Ammon's horn (tissue), 1 donor: Measurements from ENCODE around the gene MACROD2.
A peak's percentile ranks its signal among the peaks of the same experiment; 100 is the strongest.

Experiments used
- DNase-seq: peaks from one replicate; pipeline ENCODE4 v3.0.0-alpha.2; 2016; ENCODE audit warnings: low spot score

The MACROD2 gene

GRCh38 chr20:15224199-15224598 lies 1228.9 kb downstream of the MACROD2 start:
- no peak for DNase-seq

DNA sequence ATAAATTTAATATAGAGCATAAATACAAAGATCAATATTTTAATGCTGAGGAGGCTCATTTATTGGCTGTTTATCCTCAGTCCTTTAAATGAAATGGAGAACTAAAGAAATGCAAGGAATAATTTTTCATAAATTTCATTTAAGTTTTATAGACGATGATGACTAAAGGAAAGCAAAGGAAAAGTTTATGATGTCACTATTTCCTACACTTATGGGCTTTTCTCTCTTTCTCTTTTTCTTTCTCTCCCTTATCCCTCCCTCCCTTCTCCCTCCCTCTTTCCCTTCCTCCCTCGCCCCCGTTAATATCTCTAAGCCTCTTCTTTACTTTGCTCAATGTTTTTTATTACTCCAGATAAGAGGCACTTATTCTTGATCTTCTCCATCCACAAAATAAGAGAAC lies 1231.8 kb downstream of the MACROD2 start:
- DNase-seq: no peak

- no peak for DNase-seq
Observed at GRCh38 chr20:15232243-15232642, 1236.9 kb downstream of the MACROD2 start.

GRCh38 chr20:15235471-15236198 lies 1240.3 kb downstream of the MACROD2 start:
- no peak for DNase-seq

DNA sequence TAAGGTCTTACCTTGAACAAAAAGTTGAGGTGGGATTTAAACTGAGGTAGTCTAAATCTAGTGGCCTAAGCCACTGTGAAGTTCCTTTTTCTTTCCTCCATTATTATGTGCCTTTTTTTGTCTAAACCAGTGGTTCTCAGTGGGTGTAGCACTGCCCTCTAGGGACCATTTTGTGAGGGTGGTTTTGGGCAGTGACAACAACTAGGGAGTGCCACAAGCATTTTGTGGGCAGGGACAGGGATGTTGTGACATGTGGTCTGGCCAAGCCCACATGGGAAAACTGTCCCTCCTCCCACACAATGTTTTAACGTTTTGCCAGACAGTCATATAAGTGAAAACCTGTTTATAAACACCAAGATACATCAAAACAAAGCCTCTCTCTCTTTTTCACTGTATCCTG lies 1241.5 kb downstream of the MACROD2 start:
- no peak for DNase-seq

- DNase-seq: no peak
Observed at GRCh38 chr20:15239542-15240206, 1244.4 kb downstream of the MACROD2 start.

GRCh38 chr20:15240801-15241200 lies 1245.5 kb downstream of the MACROD2 start:
- DNase-seq: no peak

- DNase-seq: no peak
Observed at GRCh38 chr20:15241681-15242080, 1246.4 kb downstream of the MACROD2 start.

- DNase-seq: no peak
Observed at GRCh38 chr20:15242773-15243172, 1247.5 kb downstream of the MACROD2 start.

- no peak for DNase-seq
Observed at GRCh38 chr20:15245896-15246295, 1250.6 kb downstream of the MACROD2 start.

DNA sequence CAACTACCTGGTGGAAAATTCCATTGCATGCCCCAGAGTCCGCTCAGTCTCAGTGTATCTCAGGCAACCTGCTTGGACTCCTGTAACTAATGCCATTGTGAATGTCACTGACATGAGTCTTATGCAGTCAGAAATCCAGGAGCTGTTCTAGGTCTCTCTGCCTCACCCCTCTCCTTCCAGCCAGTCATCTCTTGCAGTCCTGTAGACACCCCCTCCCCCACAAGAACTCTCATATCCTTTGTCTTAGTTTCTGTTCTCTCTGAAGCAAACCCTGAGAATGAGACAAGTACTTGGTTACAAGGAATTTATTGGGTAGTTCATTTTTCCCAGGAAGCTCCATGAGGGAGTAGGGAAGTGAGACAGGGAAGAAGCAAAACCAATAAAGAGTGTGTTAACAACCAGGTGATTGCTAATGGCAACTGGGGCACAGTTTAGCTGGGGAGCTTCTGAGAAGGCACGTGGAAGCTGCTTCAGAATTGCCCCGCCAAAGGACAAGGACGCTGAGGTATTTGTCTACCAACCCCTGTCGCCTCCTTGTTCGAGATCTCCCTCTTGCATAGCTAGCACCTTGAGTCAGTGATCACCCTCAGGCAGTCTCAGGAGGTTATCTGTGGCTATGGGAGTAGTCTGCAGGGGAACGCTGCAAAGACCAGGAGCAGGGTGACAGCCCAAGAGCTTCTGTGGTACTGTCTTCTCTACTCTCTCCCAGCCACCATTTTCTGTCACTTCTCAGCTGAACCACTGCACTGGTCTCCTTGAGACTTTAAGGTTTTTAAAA lies 1253.5 kb downstream of the MACROD2 start:
- no peak for DNase-seq

DNA sequence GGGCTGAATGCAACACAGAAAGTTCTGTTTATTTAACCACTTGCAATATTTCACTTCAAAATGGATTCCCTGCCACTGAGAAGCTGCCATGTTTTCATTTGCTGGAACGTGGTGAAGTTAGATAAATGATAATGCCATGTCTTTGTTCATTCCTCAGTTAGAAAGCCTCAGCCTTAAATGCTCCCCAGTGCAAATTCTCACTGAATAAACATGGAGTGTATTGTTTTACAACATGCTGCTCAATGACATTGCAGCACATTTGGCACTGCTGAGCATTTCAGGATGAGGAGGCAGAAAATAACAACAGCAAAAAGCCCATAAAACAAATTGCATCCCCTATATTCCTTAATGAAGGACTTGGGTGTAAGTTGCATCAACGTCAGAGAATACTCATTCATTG lies 1255.9 kb downstream of the MACROD2 start:
- peak; percentile 6 for DNase-seq

DNA sequence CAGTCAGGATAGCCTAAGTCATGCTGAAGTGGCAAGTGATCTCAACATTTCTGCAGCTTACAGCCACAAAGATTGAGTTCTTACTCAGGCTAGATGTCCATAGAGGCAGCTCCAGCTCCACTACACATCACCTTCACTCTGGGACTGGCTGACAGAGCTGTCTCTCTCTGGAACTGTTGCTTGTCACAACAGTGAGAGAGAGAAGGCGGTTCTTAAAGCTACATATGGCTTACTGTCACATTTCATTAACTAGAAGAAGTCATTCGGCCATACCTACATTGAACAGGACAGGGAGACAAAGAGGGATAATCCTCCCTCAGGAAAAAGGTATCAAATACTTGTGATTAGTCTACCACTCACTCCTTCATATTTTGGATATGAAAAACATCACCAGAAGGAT lies 1257.0 kb downstream of the MACROD2 start:
- DNase-seq: no peak

GRCh38 chr20:15253431-15253830 lies 1258.1 kb downstream of the MACROD2 start:
- DNase-seq: no peak

DNA sequence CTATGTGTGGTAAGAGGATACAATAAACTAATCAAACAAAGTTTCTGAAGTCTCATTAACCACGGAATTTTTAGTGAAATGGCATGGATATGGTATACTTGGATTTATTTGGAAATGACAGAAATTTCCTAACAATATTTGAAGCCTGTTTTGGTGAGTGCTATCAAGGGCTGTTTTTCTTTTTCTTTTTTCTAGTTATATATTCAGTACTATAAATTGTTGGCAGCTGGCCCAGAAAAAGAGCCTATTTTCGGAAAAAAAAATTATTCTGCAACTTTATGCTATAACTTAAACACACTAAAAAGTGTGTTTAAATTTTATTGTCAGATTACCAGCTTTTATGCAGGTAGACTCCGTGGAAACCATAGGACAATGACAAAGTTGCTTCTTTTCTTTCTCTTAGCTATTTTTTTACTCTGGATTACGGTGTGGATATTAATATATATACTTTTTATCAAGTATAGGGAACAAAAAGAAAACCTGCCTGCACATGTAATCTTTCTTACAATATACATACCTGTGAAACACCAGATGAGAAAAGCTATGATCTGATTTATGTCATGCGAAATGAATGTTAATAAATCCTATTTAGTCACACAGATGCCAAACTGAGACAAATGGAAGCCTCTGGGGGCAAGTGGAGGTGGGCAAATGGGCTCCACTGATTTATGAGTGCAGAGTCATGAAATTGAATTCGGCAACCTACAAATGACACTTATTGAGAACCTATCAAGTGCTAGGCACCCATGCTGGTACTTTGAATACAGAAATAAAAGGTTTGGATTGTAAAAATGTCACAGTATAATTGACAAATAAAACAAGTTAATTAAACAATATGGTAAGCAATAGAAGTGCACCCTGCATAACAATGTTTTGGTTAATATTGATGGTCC lies 1261.6 kb downstream of the MACROD2 start:
- no peak for DNase-seq

DNA sequence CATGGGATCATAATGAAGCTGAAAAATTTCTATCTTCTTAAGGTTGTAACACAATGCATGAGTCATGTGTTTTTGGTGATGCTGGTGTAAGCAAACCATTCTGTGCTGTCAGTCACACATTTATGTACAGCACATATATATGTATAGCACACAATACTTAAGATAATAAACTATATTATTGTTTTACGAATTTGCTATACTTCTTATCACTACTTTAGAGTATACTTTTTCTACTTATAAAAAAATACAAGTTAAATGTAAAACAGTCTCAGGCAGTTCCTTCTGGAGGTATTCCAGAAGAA lies 1262.2 kb downstream of the MACROD2 start:
- DNase-seq: no peak

- DNase-seq: no peak
Observed at GRCh38 chr20:15265581-15266309, 1270.4 kb downstream of the MACROD2 start.

DNA sequence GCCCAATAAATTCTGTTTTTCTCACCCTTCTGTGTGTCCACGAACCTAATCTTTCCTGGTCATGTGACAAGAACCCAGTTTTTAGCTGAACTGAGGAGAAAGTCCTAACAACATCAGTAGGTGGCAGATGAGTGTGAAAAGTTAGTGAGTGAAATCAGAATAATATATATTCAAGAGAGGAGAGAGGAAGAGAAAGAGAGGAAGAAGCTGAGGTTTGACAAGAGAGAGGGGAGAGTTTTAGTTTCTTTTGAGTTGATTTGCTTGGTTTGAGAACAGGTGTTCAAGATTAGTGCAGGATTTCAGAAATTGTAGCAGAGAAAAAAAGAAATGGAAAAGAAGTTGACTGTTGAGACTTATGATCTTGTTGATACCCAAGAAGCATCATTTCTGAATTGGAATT lies 1272.6 kb downstream of the MACROD2 start:
- no peak for DNase-seq

DNA sequence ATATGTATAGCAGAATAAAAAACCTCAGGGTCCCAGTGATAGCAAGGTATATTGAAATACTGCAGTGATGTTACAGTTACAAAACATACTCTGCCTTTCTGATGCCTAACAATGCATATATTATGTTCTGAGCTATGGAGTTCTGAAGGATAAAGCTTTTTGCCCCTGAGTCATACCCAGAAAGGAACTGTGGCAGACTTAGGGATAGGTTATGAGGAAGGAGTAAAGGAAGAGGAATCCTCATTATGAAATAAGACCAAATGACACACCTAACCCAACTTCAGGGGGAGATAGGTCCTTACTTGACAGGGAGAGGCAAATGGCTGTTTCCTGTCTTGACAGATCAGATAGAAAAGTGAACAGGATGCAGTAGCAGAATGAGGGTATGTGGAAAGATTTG lies 1282.7 kb downstream of the MACROD2 start:
- no peak for DNase-seq

DNA sequence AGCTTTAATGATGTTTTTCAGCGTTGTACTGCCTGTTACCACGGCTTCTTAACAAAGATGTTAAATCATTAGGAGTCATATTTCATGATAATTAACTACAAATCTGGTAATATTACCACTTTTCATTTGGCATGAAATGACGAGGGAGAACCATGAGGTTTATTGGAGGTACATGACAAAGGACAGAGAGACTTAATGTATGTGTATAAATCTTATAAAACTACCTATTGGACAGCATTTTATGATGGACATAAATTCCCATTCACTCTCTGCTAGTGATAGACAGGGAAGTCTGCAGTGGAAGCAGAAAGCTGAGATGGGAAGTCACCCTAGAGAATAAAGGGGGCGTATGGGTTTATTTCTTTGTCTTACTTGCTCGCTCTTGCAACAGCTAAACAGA lies 1292.0 kb downstream of the MACROD2 start:
- DNase-seq: no peak

DNA sequence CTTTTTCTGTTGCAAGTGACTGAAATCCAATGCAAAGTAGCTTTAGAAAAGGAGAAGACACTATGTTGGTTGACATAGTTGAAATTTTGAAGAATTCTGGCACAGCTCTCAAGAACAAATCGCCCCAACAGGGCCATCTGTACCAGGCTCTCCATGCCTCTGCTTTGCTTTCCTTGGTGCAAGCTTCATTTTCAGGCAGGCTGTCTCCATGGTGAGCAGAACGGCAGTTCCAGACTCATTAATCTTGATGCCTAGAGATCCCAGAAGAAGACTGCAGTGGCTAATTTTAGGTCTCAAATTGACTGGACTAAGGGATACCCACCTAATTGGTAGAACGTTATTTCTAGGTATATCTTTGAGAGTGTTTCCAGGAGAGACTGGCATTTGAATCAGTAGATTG lies 1292.8 kb downstream of the MACROD2 start:
- peak; percentile 46 for DNase-seq

GRCh38 chr20:15289337-15289736 lies 1294.0 kb downstream of the MACROD2 start:
- DNase-seq: no peak
